Measurements from ENCODE around the gene MED27.

DNA sequence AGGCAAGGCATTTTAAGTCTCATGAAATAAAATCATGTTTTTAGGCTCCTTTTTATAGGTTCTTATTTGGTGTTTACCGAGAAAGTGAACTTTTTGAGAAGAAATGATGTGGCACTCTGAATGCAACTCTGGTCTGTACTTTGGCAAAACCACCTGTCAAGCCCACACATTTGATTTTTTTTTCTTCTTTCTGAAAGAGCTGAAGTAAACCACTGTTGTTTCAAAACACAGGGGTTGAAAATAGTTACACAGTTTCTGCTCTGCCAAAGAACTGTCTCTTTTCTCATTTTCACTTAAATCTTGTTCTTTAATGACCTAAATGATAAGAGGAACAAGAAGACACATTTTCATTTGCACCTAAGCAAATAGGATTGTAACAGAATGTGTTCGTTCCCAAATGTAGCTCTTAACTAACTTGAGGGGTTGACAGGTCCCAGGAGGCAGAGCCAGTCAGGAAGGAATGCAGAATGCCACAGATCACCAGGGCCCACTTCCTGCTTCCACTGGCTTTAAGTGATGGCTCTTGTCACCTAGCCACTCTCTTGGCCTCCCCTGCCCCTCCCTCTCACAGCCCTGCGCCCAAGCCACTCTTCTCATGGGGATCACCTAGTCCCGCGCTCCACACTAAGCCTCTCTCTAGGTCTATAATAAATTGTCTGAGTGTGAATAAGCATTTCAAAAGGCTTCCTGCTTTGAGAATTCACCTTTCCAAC lies 47.3 kb downstream of the MED27 start:
- TF ChIP-seq, protein P1, sequence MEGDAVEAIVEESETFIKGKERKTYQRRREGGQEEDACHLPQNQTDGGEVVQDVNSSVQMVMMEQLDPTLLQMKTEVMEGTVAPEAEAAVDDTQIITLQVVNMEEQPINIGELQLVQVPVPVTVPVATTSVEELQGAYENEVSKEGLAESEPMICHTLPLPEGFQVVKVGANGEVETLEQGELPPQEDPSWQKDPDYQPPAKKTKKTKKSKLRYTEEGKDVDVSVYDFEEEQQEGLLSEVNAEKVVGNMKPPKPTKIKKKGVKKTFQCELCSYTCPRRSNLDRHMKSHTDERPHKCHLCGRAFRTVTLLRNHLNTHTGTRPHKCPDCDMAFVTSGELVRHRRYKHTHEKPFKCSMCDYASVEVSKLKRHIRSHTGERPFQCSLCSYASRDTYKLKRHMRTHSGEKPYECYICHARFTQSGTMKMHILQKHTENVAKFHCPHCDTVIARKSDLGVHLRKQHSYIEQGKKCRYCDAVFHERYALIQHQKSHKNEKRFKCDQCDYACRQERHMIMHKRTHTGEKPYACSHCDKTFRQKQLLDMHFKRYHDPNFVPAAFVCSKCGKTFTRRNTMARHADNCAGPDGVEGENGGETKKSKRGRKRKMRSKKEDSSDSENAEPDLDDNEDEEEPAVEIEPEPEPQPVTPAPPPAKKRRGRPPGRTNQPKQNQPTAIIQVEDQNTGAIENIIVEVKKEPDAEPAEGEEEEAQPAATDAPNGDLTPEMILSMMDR (IDR thresholded peaks at IDR 0.05): no peak
- TF ChIP-seq POLR2AphosphoS5 (IDR thresholded peaks at IDR 0.05): no peak

Measured in sigmoid colon (tissue), 4 donors.